Activated CD4-positive, alpha-beta T cell treated with anti-CD3 and anti-CD28 coated beads, Interleukin-10, Interleukin-2, amounts not matched to agents 100 ng/mL and 50 ng/mL, durations not matched to agents 16 hours and 8 hours (primary cell): ENCODE measurements around the gene RETSAT.
"Not testable (repeated sequence)": the region's sequence is repeated elsewhere in the genome, so short reads cannot be mapped to it uniquely, and the experiment has no call there.

Experiments used
- DNase-seq: peaks from one replicate; pipeline ENCODE4 v3.0.0-alpha.2; 2020

RETSAT gene

DNA sequence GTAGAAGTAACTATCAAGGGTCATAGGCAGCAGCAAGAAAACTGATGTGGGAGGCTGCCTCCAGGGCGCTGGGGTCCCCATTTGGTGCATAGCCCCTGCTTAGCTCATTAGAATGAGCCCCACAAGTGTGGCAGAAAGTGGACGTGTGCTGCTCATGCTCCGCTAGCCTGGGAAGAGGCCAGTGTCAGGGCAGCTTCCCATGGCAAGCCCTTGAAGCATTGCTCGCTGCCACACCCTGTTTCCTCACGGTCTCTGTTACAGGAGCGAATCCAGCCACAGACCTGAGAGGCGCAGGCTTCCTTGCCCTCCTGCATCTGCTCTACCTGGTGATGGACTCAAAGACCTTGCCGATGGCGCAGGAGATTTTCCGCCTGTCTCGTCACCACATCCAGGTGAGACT is 22.8 kb upstream of the RETSAT start:
- DNase-seq: no peak

DNA sequence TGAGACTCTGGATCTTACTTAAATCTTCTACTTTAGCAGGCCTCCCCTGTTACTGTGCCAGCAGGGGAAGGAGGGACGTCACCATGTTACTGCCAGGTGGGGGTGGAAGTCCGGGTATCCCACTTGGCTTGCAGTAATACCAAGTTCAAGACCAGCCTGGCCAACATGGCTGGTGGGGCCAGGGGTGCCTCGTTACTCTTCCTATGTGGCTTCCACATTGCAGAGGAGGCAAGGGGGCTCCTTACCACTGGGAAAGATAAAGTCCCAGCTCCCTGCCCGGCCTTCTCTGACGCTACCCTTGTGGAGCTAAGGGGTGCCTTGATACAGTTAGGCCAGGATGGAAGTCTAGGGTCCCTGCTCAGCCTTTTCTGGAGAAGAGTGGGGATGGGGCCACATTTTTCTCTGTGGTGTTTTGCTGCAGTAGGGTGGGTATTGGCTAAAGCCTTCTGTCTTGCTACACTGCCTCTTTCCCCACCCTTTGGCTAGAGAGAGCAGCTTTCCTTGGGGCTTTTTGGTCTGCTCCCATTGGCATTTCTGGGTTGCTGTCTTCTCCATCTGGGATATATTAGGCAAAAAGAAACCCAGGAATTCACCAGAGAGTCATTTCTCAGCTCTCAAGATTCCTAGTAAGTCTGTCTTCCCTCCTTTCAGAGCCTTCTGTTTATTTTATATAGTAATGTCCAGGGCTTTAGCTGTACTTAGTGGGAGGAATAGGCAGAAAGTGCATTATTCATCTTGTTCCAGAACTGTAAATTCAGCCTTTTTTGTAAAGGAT is 22.1 kb upstream of the RETSAT start:
- DNase-seq: no peak

DNA sequence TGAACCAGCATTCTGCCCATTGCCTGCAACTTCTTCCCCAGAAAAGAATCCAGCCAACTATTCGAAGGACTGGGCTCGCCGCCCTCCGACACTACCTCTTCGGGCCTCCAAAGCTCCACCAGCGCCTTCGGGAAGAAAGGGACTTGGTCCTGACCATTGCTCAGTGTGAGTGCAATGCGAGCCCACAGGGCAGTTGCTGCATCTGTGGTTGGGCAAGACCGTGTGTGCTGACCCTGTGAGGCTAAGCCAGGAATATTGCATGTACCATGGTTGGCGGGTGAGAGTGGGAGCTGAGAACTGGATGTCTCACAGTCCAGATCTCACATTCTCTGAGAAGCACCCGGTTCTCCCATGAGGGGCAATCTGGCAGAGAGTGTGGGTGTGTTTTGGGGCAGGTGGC is 16.7 kb upstream of the RETSAT start:
- no peak for DNase-seq

DNA sequence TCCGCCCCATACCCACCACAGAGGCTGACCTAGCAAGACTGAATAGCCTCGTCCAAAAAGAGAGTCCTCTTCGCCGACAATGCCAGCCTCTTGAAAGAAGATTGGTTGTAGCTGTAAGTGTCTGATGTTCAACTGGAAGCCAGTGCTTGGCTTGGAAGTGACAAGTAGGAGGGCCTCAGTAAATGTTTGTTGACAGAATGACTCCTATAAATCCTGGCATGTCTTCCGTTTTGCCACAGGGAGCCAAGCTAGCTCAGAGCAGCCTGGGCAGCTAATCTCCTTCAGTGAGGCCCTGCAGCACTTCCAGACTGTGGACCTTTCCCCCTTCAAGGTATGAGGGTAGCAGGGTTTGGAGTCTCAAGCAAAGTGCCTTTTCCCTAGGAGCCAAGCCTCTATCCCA is 15.2 kb upstream of the RETSAT start:
- DNase-seq: no peak

DNA sequence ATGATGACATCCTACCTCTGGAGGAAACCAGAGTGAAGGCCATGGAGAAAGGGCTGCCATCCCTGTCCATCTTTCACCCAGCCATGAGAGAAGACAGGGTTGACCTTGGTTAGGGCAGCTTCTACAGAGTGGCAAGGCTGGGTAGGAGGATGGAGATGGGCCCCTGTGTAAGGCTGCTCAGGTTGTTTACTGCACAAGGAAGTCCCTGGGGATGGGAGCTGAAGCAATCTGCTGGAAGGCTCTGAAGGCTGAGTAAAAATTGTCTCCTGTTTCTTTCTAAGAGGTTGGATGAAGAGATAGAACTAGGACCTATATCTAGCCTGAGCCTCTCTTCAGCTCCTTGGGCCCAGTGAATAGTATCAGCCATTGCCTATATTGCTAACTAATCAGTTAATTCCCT is 14.6 kb upstream of the RETSAT start:
- no peak for DNase-seq

DNA sequence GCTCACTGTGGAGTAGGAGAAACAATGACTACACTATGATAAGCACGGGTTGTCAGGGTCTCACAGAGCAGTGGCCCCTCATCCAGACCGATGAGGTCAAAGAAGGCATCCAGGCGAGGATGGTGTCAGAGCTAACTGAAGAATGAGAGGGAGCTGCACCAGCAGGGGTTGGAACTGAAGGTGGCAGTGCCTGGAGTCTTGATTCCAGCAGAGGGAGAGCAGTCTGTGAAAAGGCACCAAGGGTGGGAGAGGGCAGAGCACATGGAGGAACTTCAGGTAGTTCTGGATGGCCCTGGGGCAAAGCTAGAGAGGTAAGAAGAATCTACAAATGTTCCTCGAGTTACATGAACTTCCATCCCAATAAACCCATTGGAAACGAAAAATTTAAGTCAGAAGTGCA is 12.9 kb upstream of the RETSAT start:
- DNase-seq: no peak

DNA sequence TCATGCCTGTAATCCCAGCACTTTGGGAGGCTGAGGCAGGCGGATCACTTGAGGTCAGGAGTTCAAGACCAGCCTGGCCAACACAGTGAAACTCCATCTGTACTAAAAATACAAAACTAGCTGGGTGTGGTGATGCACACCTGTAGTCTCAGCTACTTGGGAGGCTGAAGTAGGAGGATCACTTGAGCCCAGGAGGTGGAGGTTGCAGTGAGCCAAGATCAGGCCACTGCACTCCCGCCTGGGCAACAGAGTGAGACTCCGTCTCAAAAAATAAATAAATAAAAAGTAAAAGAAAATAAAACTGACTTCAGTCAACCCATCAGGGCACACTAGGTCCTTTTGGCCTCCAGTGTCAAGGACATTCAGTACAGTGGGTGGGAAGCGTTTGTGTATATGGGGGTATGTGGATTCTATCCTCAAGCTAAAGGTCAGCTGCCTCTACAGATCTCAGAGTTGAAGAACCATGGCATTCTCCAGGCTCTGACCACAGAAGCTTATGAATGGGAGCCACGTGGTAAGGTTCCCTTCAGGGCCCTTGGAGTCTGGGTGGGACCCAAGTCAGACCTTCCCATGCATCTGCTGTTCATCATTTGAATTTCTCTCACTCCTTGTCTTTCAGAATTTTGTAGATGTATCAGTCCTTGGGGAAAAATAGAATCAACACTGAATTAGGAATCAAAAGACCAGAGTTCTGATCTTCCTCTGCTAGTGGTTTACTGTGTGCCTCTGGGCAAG is 8.5 kb upstream of the RETSAT start:
- DNase-seq: not testable (repeated sequence)

DNA sequence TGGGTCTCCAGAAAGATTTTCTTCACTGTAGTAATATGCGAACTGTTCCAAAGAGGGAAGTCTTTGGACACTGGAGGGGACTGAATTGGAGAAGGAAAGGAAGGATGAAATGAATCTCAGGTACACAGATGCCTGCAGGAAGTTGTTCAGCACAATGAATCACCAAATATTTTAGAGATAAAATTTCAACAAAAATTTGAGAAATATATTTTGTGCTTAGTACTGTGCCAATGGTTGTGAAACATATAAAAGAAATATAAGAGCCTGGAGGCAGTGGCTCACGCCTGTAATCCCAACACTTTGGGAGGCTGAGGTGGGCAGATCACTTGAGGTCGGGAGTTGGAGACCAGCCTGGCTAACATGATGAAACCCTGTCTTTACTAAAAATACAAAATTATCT is 3.4 kb upstream of the RETSAT start:
- DNase-seq: no peak

DNA sequence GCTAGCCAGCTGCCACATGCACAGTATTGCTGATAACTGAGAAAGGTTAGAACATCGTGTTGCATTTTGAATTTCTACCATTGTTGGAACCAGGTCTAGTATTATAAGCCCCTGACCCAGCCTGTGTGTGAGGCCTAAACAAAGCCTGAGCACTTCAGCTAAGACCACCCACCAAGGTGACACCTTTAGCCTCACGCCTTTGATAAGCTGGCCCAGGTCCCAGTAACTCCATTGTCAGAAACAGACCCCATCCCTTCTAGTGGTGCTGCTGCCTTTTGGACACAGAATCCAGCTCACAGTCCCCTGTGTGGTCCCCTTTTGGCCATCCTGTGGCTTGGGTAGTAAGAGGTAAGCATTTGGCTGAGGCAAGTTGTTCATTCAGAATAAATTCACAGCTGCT is 1.9 kb upstream of the RETSAT start:
- DNase-seq: no peak

DNA sequence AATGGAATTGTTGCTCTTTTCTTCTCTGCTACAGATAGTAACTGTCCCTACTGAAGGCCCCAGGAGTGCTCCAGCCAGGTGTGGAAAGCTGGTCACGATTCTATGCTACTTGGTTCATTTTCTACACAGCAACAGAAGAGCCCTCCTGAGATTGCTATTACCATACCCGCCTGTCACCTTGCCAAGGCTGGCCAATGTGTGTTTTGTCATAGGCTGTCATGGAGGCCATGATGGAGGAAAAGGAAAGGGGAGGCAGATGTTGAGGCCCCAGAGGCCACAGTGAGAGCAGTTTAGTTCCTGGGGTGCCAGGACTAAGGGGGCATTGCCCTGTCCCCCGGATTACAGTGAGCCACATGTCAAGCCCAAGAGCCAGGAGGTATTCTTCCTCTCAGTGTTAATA is 1.2 kb upstream of the RETSAT start:
- DNase-seq: no peak

DNA sequence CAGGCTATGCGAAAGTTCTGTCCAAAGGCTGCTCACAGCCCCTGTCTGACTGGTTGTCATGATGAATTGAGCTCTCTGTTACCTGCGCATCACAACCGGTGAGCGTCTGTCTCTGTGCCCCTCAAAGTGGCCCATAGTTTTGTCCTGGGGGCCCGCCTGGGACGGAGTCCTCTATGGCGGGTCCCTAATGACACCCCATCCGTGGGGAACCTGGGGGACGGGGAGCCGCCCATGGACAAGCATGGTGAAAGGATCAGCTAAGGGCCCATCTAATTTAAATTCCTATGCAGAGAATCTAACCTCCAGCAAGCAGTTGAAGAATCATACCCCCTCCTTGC is 714 bp upstream of the RETSAT start:
- no peak for DNase-seq

DNA sequence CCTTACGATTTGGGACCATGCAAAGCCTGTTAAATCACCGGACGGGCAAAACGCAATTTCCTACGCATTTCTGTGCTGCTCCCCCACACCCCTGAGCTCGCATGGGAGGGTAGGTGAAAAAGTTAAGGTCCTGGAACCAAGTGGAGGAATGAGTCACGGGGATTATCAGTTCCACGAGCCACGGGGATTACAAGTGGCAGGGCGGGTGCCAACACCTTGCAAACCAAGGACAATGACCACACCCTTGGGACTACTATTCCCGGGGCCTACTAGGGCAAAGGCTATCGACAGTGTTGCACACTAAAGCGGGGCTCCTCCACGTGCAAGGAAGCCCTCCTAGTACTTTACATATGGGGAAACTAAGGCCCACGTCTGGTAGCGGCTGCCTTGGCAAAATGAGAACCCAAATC is 447 bp downstream of the RETSAT start:
- DNase-seq: peak; percentile 32

DNA sequence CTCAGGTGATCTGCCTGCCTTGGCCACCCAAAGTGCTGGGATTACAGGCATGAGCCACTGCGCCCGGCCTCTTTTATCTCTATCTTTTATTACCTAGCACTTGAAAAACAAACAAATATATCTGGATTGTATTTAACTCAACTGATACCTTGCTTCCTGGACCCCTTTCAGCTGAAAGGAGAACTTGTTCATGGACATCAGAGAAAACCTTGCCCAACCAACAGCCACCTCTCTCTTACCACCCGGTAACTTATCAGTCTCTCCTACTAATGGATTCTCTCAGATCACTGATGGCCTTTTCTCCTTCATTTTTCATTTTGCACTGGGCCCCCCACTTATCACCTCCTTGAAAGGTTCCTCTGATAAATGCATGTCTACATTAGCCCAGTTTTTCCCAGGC is 6.7 kb downstream of the RETSAT start:
- DNase-seq: no peak

DNA sequence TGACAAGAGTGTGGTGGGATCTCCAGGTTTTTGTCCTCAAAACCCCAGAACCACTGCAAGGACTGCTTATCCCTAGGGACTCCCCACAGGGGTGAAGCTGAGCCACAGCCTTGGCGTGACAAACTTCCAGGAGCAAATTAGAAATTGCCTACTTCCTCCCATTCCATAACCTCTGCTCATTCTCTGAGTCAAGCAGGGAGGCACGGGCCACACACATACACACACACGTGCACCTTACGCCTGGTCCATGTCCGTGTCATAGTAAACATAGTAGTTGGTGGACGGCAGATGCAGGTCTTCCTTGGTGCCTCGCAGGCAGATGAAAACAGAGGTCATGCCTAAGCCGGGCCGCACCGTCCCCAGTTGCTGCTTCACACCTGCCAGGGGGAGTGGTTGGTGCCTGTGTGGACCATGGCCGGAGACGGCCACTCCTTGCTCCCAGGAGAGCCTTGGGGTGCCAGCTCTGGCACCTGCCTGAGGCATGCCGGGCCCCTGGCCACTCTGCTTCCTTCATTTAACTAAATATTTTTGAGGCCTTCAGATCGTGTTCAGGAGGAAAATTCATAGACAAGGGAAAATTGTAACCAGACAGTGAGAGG is 9.9 kb downstream of the RETSAT start:
- no peak for DNase-seq

DNA sequence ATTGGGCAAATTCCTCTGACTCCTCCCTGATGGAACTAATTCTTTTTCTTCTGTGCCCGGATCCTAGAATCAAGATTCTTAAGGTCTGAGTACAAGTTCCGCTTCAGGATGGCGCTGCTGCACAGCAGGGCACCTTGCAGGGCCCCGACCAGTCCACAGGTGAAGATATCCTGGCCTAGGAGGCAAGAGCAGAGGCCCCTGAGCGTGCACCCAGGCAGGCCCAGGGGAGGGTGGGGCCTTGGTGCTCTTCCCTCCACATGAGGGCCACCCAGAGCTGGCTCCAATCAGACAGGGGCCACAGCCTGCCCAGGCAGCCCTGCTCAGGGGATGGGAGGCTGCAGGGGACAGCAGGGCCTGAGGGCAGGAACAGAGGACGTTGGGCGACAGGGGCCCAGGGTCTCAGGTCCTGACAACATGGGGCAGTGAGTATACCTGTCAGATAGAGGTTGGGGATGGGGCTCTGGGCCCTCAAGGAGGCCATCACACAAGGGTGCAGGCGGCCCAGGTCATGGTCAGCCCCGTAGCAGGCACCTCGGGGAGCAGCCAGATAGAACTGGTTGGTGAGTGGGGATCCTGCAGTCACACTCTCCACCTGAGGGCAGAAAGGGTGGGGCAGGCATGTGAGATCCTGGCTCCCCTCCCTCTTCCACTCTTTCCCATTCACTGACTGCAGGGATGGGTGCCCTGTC is 11.0 kb downstream of the RETSAT start:
- not testable (repeated sequence) for DNase-seq

DNA sequence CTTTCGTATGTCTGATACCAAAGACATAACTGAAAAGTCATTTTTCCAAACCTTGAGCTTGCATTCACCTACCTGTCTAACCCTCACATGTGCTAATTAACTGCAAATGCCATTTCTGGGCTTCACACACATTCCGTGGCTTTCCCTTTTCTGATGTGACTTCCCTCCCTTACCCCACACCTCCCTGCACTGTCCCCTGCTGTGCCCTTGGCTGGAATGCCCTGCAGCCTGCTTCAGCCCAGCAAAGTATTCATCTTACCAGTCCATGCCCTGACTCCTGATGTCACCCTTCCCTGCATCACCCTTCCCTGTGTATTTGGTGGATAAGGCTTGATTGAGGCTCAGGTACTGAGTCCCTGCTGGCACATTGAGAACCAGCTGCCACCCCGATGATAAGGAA is 12.2 kb downstream of the RETSAT start:
- no peak for DNase-seq

DNA sequence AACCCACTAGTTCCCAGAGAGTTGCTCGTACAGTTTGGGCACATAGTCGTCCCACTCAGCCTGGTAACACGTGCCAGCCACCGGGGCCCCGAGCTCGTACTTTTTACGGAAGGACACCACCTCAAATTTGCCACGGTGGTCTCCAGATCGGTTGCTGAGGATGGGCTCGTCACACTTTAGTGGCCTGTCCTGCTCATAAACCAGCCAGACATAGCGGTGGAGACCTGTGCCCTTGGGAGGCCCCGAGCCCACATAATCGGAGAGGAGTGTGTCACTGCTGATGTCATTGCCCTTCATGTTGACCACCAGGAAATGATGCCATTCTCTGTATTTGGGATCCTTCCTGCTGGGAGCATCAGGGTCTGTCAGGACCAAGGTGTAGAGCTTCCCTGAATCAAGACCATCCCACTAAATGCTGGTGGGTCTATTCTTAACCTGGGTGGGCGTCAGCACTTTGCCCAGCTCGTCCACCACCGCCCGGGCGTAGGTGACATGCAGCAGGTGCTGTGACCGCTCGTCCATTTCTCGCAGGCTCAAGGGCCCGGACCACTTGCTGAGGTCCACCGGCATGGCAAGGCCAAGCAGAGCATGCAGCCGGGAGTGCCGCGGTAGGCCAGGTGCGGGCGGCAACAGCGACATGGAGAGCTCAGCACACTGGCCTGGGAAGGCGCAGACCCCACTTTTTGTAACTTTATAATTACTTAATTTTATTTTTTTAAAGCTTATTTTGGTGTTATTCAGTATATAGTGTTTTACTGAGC is 12.9 kb downstream of the RETSAT start:
- DNase-seq: no peak

DNA sequence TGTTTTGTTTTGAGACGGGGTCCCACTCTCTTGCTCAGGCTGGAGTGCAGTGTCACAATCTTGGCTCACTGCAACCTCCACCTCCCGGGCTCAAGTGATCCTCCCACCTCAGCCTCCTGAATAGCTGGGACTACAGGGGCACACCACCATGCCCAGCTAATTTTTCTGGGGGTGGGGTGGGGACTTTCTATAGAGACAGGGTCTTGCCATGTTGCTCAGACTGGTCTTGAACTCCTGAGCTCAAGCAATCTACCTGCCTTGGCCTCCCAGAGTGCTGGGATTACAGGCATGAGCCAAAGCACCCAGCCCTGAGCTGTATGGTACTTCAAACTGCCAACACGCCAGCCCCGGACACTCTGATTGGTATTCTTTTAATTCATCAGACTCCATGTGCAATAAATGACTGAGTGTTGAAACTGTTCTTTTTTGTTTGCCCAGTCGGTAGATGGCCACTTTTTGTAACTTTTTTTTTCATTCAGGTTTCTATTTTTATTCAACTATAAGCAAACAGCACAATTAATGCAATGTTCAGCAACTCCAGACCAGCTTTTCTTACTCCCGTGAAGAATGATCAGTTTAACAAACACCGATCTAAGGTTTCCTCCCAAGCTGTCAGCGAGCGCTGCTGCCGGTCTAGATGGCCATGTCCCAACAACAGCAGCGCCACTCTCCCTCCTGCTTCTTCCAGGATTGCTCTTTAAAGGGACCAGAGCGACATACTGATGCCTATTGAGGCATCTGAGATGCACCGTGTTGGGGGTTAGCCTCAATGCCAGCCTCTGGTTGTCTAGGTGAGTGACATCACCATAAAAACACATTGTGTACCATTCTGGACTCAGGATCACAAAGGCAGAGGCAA is 14.1 kb downstream of the RETSAT start:
- no peak for DNase-seq

DNA sequence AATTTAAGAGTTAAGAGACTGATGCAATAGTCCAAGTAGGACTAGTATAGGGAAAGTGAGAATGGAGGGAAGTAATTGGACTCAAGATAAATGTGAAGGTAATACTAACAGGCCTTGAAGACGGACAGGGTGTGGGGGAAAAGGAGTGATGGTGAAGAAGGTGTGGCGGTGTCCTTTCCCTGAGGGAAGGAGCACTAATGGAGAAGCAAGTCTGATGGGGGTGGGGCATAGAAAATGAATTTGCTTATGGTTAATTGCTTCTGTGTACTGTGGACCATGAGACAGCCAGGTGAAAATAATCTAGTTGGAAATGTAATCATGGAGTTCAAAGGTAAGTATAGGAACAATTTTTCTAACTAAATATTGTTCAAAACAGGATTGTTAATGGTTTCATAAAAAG is 19.4 kb downstream of the RETSAT start:
- DNase-seq: no peak

DNA sequence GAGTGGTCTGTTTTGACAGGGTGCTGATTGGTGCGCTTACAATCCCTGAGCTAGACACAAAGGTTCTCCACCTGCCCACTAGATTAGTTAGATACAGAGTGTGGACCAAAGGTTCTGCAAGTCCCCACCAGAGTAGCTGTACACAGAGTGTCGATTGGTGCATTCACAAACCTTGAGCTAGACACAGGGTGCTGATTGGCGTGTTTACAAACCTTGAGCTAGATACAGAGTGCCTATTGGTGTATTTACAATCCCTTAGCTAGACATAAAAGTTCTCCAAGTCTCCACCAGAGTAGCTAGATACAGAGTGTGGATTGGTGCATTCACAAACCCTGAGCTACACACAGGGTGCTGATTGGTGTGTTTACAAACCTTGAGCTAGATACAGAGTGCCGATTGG is 20.5 kb downstream of the RETSAT start:
- DNase-seq: not testable (repeated sequence)

DNA sequence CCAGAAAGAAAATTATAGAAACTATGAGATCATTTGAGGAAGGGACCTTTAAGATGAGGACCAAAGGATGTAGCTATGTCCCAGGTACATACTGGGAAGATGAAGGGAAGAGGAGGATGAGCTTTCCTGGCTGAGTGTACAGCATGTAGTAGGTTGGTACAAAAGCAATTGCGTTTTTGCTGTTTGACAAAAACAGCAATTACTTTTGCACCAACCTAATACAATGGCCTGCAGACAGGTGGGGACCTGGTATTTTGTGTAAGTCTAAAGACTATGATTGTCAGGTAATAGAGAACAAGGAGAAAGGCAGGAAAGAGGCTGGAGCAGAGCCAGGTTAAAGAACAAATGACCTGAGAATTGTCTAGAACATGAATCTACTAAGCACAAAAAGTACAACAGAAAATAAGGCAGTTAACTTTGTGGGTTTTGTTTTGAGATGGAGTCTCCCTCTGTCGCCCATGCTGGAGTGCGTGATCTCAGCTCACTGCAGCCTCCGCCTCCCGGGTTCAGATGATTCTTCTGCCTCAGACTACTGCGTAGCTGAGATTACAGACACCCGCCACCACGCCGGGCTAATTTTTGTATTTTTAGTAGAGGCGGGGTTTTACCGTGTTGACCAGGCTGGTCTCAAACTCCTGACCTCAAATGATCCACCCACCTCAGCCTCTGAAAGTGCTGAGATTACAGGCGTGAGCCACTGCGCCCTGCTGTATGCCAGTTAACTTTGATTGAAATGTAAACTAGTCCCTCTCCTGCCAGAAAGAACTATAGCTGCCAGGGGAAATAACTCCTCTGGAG is 23.3 kb downstream of the RETSAT start:
- DNase-seq: peak; percentile 73
